GM12878 (cell line): Measurements from ENCODE around the gene TSGA10. TPM values are rescaled to one million over a fixed set of nuclear protein-coding genes. Genes with fewer than 3 reads are reported as not detected.

ENCODE experiments used
- ATAC-seq: fragments of 200-7000 bp; cut with Tn5 transposase; 3 replicates; pipeline ENCODE4 v1.9.1; 2020; ENCODE audit warnings: mild to moderate bottlenecking, moderate library complexity
- BruUV-seq: library from RNA; stranded (reverse); fragments of 400-500 nt; replicated peaks from 2 replicates; lab custom pipeline; 2021; lab: Mats Ljungman, UMichigan
- CTCF ChIA-PET: fragments of 300-600 bp; sonication (Branson Sonifier 250); formaldehyde crosslinking; extraction: SDS; loops from one replicate; lab custom pipeline; 2021; ENCODE audit warnings: inconsistent platforms; lab: Yijun Ruan, JAX
- POLR2A ChIA-PET: fragments of 350-600 bp; formaldehyde crosslinking; extraction: SDS; loops from one replicate; lab custom pipeline; 2021; ENCODE audit warnings: inconsistent platforms; lab: Charles Lee
- RAD21 ChIA-PET: fragments of 300-600 bp; sonication (Branson Sonifier 250); formaldehyde crosslinking; loops from one replicate; lab custom pipeline; 2023; ENCODE audit warnings: antibody characterized with exemption; ENCODE audit not compliant: unreplicated experiment; lab: Charles Lee
- SMC1A ChIA-PET: fragments of 300-600 bp; sonication (Branson Sonifier 250); formaldehyde crosslinking; loops from one replicate; lab custom pipeline; 2023; ENCODE audit not compliant: unreplicated experiment, uncharacterized antibody; lab: Charles Lee
- DNase-seq: peaks from one replicate; pipeline ENCODE4 v3.0.0-alpha.2; 2011; ENCODE audit warnings: low read depth, low spot score
- FAIRE-seq: peaks from 3 replicates; lab custom pipeline; 2011; peaks lifted over from hg19 to GRCh38; lab: Jason Lieb, UNC
- H2AFZ ChIP-seq: 2 replicates; pipeline ENCODE4 v1.6.0; 2011; ENCODE audit warnings: low read depth, low read length, control low read depth; ENCODE audit not compliant: control insufficient read depth
- H3K27ac ChIP-seq: 2 replicates; pipeline ENCODE4 v1.5.1; 2011; ENCODE audit warnings: control low read depth; ENCODE audit not compliant: control insufficient read depth, insufficient read depth
- H3K27me3 ChIP-seq, 2 experiments: replicated peaks in 1 of 2; 2 replicates each; pipeline versions ENCODE4 v1.6.0 to v1.6.1; 2011; ENCODE audit warnings: low read length in 1 of 2; ENCODE audit not compliant: control insufficient read depth in 2 of 2, insufficient read depth in 2 of 2
- H3K36me3 ChIP-seq, 2 experiments: 2 replicates each; pipeline ENCODE4 v1.5.1; 2011; ENCODE audit warnings: low read length in 1 of 2; ENCODE audit not compliant: control insufficient read depth in 2 of 2, insufficient read depth in 2 of 2
- H3K4me1 ChIP-seq: 2 replicates; pipeline ENCODE4 v1.6.1; 2011; ENCODE audit warnings: mild to moderate bottlenecking, low read length, moderate library complexity, mixed read lengths; ENCODE audit not compliant: control insufficient read depth, insufficient read depth
- H3K4me2 ChIP-seq: 2 replicates; pipeline ENCODE4 v1.6.0; 2011; ENCODE audit warnings: control low read depth; ENCODE audit not compliant: control insufficient read depth, insufficient read depth
- H3K4me3 ChIP-seq: fragments of 200-600 bp; sonication (generic); 2 replicates; pipeline ENCODE4 v1.5.1; 2016
- H3K79me2 ChIP-seq: 2 replicates; pipeline ENCODE4 v1.6.0; 2011; ENCODE audit warnings: low read length; ENCODE audit not compliant: control insufficient read depth, insufficient read depth
- H3K9ac ChIP-seq: 2 replicates; pipeline ENCODE4 v1.8.0; 2011; ENCODE audit warnings: low read length, control low read depth, mixed read lengths; ENCODE audit not compliant: control insufficient read depth, insufficient read depth
- H3K9me3 ChIP-seq: replicated peaks from 3 replicates; pipeline ENCODE4 v1.5.1; 2011; ENCODE audit warnings: mild to moderate bottlenecking, low read length; ENCODE audit not compliant: control insufficient read depth, insufficient read depth
- H4K20me1 ChIP-seq: 2 replicates; pipeline ENCODE4 v1.6.0; 2011; ENCODE audit not compliant: control insufficient read depth, insufficient read depth
- BHLHE40 ChIP-seq, 2 experiments: fragments of 450-650 bp in 1 of 2; IDR thresholded peaks; 2 replicates each; pipeline ENCODE4 v1.6.1; 2011 to 2017; ENCODE audit warnings: low read depth in 2 of 2, borderline replicate concordance in 1 of 2, improper control_type of control experiment in 1 of 2, low read length in 1 of 2, mild to moderate bottlenecking in 1 of 2
- CBFB ChIP-seq: IDR thresholded peaks from 2 replicates; pipeline ENCODE4 v1.6.1; 2016; ENCODE audit warnings: antibody characterized with exemption, low read depth
- E2F4 ChIP-seq: IDR thresholded peaks from 2 replicates; pipeline ENCODE4 v1.6.1; 2012; ENCODE audit warnings: low read depth, low read length, improper control_type of control experiment
- EED ChIP-seq: sonication (generic); IDR thresholded peaks from 2 replicates; pipeline ENCODE4 v1.6.1; 2016; ENCODE audit warnings: antibody characterized with exemption, low read depth
- EP300 ChIP-seq, 2 experiments: fragments of 150-350 bp in 1 of 2; IDR thresholded peaks; 2 replicates each; pipeline ENCODE4 v1.6.1; 2011 to 2012; ENCODE audit warnings: low read depth in 2 of 2, low read length in 2 of 2, borderline replicate concordance in 1 of 2, improper control_type of control experiment in 1 of 2, inconsistent platforms in 1 of 2; ENCODE audit not compliant: control insufficient read depth in 1 of 2
- IRF3 ChIP-seq: fragments of 450-650 bp; IDR thresholded peaks from 2 replicates; pipeline ENCODE4 v1.6.1; 2014; ENCODE audit warnings: mild to moderate bottlenecking
- IRF4 ChIP-seq: IDR thresholded peaks from 2 replicates; pipeline ENCODE4 v1.6.1; 2011; ENCODE audit warnings: low read depth, low read length
- LARP7 ChIP-seq: fragments of 450-650 bp; IDR thresholded peaks from 2 replicates; pipeline ENCODE4 v1.6.1; 2017; ENCODE audit warnings: mild to moderate bottlenecking
- MEF2B ChIP-seq: fragments of 450-650 bp; IDR thresholded peaks from 2 replicates; pipeline ENCODE4 v1.6.1; 2018; ENCODE audit warnings: mild to moderate bottlenecking, moderate library complexity; ENCODE audit not compliant: partially characterized antibody, poor library complexity, severe bottlenecking
- MTA2 ChIP-seq: fragments of 450-650 bp; IDR thresholded peaks from 2 replicates; pipeline ENCODE4 v1.6.1; 2016; ENCODE audit warnings: low read depth, mild to moderate bottlenecking, moderate library complexity
- NR2C2 ChIP-seq: IDR thresholded peaks from 2 replicates; pipeline ENCODE4 v1.6.1; 2011; ENCODE audit warnings: borderline replicate concordance, low read depth; ENCODE audit not compliant: control insufficient read depth, insufficient read length
- RELB ChIP-seq: fragments of 450-650 bp; IDR thresholded peaks from 2 replicates; pipeline ENCODE4 v1.6.1; 2017; ENCODE audit warnings: low read depth, mild to moderate bottlenecking, moderate library complexity
- RUNX3 ChIP-seq: IDR thresholded peaks from 2 replicates; pipeline ENCODE4 v1.6.1; 2012; ENCODE audit warnings: low read length, inconsistent platforms
- SIN3A ChIP-seq: IDR thresholded peaks from 2 replicates; pipeline ENCODE4 v1.6.1; 2012; ENCODE audit warnings: low read depth, low read length, improper control_type of control experiment
- SMARCA5 ChIP-seq: fragments of 450-650 bp; IDR thresholded peaks from 2 replicates; pipeline ENCODE4 v1.6.1; 2017; ENCODE audit warnings: mild to moderate bottlenecking
- ZZZ3 ChIP-seq: IDR thresholded peaks from 2 replicates; pipeline ENCODE4 v1.6.1; 2011; ENCODE audit warnings: low read depth; ENCODE audit not compliant: control insufficient read depth, insufficient read length
- WGBS: methylation state at CpG from one replicate; pipeline ENCODE4 v1.1.6; 2016; ENCODE audit warnings: low lambda C conversion rate; ENCODE audit not compliant: insufficient replicate concordance, insufficient coverage; ENCODE audit errors: missing lambda C conversion rate; 5-methylcytosine and 5-hydroxymethylcytosine counted together
- in situ Hi-C: fragments of 300-500 bp; cut with MboI; formaldehyde crosslinking; loops from 9 replicates; pipeline ENCODE4 v1.14.3; 2018; ENCODE audit warnings: mixed read lengths
- intact Hi-C: fragments of 100-400 bp; cut with micrococcal nuclease; formaldehyde crosslinking; loops from one replicate; pipeline ENCODE4 v1.14.2; 2022; ENCODE audit not compliant: unreplicated experiment
- polyA plus RNA-seq, 11 experiments: library from polyadenylated mRNA; depleted of rRNA in 4 of 11; unstranded in 6 of 11; stranded (reverse) in 5 of 11; fragments of >200 nt; fragmentation: Nextera tagmentation in 4 of 11; fragmentation: Illumina TruSeq in 1 of 11; extraction: Ambion mirVana in 4 of 11; extraction: Trizol in 1 of 11; gene quantifications; 1 replicate in 1 of 11; 2 replicates in 10 of 11; pipeline versions ENCODE4 v1.2.1 to v1.2.3, GENCODE V29; 2011 to 2016; ENCODE audit warnings: inconsistent platforms in 2 of 11, missing spikeins in 2 of 11, low read depth in 1 of 11
- total RNA-seq, 4 experiments: library from RNA; depleted of rRNA in 3 of 4; stranded (reverse); fragments of >200 nt in 3 of 4; fragmentation: Illumina TruSeq in 1 of 4; extraction: Trizol in 1 of 4; gene quantifications; 2 replicates each; pipeline versions ENCODE4 v1.2.1 to v1.2.3, GENCODE V29; 2013 to 2021
- TF ChIP-seq, protein P1 (sequence below): fragments of 450-650 bp; IDR thresholded peaks from 2 replicates; pipeline ENCODE4 v1.6.1; 2016; ENCODE audit warnings: mild to moderate bottlenecking

The TSGA10 gene
- total and polyA plus RNA-seq, 10 of the 15 experiments (the other 5 are each of a cell fraction or from before 2014, with no cell fraction given): 5.3 to 13.5 (median 8.6) TPM

DNA sequence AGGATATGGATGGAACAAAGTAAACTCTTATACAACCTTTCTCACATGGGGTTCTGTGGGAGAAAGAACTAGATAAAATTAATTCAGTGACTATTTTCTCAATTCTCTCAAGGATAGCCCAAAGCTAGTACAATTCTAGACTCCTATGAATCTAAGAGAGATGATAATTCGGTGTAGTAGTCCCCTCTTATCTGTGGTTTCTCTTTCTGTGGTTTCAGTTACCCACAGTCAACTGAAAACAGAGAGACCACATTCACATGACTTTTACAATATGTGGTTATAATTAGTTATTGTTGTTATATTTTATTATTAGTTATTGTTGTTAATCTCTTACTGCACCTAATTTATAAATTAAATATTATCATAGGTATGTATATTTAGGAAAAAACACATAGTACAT lies 66.7 kb downstream of the TSGA10 start:
- H3K79me2 ChIP-seq: no peaks in the 10 kb centered on the region
- H3K4me1 ChIP-seq: peaks cover 4% of the 10 kb centered on the region; the same call in 1 of the 2 replicates
- H2AFZ ChIP-seq: no peak overlapping the region
- H3K9me3 ChIP-seq: no peaks in the 10 kb centered on the region; the same call in 2 of the 3 replicates
- in situ Hi-C loops (no loop called here), intact Hi-C loops (loop anchor here (5.0 kb wide), 3 partner anchors 89 to 404 kb away; partner anchors contain the start of genes EIF5B, REV1 and TXNDC9)
- no peak overlapping the region for H3K4me2 ChIP-seq
- DNase-seq (no peak), ATAC-seq (peak; percentile 72), FAIRE-seq (no peak)
- ChIA-PET RAD21 (no interaction called here), SMC1A (interaction anchor here (1.0 kb wide), 1 partner anchor 22 kb away, joined by 3 read pairs; no protein-coding TSS in a partner anchor), CTCF (interaction anchor here (1.8 kb wide), 1 partner anchor 8 kb away, joined by 4 read pairs; no protein-coding TSS in a partner anchor), POLR2A (no interaction called here)
- no peak overlapping the region for H3K27ac ChIP-seq
- no peaks in the 10 kb centered on the region for H3K36me3 ChIP-seq
- no peak overlapping the region for H3K9ac ChIP-seq
- no peak overlapping the region for H3K4me3 ChIP-seq
- BruUV-seq: no TSS peak
- H3K27me3 ChIP-seq: no peaks in the 10 kb centered on the region
- 0% methylated on average over 1 of the region's 1 CpG for WGBS
- H4K20me1 ChIP-seq: no peaks in the 10 kb centered on the region
- no peak for TF ChIP-seq E2F4
- 0 out of 2 replicates have a peak, but pooled peaks have one; percentile 17 for TF ChIP-seq RELB
- no peak for TF ChIP-seq ZZZ3
- TF ChIP-seq MEF2B: peak; percentile 45
- TF ChIP-seq SIN3A: no peak
- TF ChIP-seq MTA2: peak; percentile 56; the same call in 1 of the 2 replicates
- TF ChIP-seq BHLHE40 (IDR thresholded peaks at IDR 0.05; ENCODE audit: borderline replicate concordance in 1 of 2, low read depth in 2 of 2, low read length in 1 of 2): peak; percentile 60 to 76; a peak in 3 of 4 replicates
- TF ChIP-seq IRF3: no peak
- TF ChIP-seq SMARCA5: no peak
- TF ChIP-seq NR2C2: no peak
- TF ChIP-seq, protein P1, sequence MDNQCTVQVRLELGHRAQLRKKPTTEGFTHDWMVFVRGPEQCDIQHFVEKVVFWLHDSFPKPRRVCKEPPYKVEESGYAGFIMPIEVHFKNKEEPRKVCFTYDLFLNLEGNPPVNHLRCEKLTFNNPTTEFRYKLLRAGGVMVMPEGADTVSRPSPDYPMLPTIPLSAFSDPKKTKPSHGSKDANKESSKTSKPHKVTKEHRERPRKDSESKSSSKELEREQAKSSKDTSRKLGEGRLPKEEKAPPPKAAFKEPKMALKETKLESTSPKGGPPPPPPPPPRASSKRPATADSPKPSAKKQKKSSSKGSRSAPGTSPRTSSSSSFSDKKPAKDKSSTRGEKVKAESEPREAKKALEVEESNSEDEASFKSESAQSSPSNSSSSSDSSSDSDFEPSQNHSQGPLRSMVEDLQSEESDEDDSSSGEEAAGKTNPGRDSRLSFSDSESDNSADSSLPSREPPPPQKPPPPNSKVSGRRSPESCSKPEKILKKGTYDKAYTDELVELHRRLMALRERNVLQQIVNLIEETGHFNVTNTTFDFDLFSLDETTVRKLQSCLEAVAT: peak; percentile 71
- peak in 1 of 2 experiments; percentile 46; a peak in 1 of 4 replicates for TF ChIP-seq EP300 (IDR thresholded peaks at IDR 0.05; ENCODE audit: borderline replicate concordance in 1 of 2, control insufficient read depth in 1 of 2, low read depth in 2 of 2, low read length in 2 of 2)
- no peak for TF ChIP-seq IRF4
- TF ChIP-seq LARP7: no peak
- peak; percentile 96 for TF ChIP-seq RUNX3
- no peak for TF ChIP-seq EED
- peak; percentile 78 for TF ChIP-seq CBFB
